Measurements from ENCODE around the gene RARS2. TPM values are rescaled to one million over a fixed set of nuclear protein-coding genes. Genes with fewer than 3 reads are reported as not detected.

RARS2 gene
- total and polyA plus RNA-seq, 2 of the 8 experiments (the other 6 are each of a cell fraction or from before 2014, with no cell fraction given), result 10.2 to 40.5 TPM

GRCh38 chr6:87633851-87634250, 44.1 kb upstream of the RARS2 start (continued):
- TF ChIP-seq CHD7 (IDR thresholded peaks at IDR 0.05; ENCODE audit: insufficient replicate concordance, low read length) (no peak), ASH2L (IDR thresholded peaks at IDR 0.05; ENCODE audit: low read length) (no peak)

Measured in H1 (cell line).